Psoas muscle (tissue), 8 donors: ENCODE data around the gene SLC2A2. TPM values are rescaled to one million over a fixed set of nuclear protein-coding genes. Genes with fewer than 3 reads are reported as not detected.

Source experiments
- ATAC-seq, 4 donors: fragments of 200-7000 bp; cut with Tn5 transposase; one replicate each; pipeline ENCODE4 v1.9.1; 2020; ENCODE audit warnings: moderate library complexity in 3 of 4, mild to moderate bottlenecking in 2 of 4
- DNase-seq, 2 donors: peaks; one replicate each; pipeline ENCODE4 v3.0.0-alpha.2; 2020
- H3K27ac ChIP-seq: fragments of 200-600 bp; one replicate; pipeline ENCODE4 v1.8.0; 2022
- H3K27me3 ChIP-seq, 3 donors: fragments of 200-600 bp in 1 of 3; one replicate each; pipeline versions ENCODE4 v1.6.1 to v1.8.0; 2013 to 2022; ENCODE audit warnings: low read length in 2 of 3, mild to moderate bottlenecking in 2 of 3, moderate library complexity in 1 of 3; ENCODE audit not compliant: insufficient read depth in 3 of 3
- H3K36me3 ChIP-seq, 2 donors: fragments of 200-600 bp in 1 of 2; one replicate each; pipeline versions ENCODE4 v1.6.1 to v1.8.0; 2013 to 2022; ENCODE audit warnings: low read depth in 1 of 2, mild to moderate bottlenecking in 1 of 2, moderate library complexity in 1 of 2; ENCODE audit not compliant: insufficient read depth in 1 of 2
- H3K4me1 ChIP-seq: fragments of 200-600 bp; one replicate; pipeline ENCODE4 v1.8.0; 2022
- H3K4me3 ChIP-seq: fragments of 200-600 bp; one replicate; pipeline ENCODE4 v1.8.0; 2022; ENCODE audit warnings: mild to moderate bottlenecking
- H3K9me3 ChIP-seq: fragments of 200-600 bp; one replicate; pipeline ENCODE4 v1.8.0; 2022
- WGBS, 3 donors: extraction: QIAGEN DNeasy Blood & Tissue Kit; methylation state at CpG; one replicate each; pipeline versions ENCODE4 v1.1.6 to v1.1.7; 2013; 5-methylcytosine and 5-hydroxymethylcytosine counted together
- intact Hi-C, 2 donors: fragments of 100-400 bp; cut with DNase I; formaldehyde crosslinking; loops; one replicate each; pipeline versions ENCODE4 v1.11.0 to v1.14.2; 2022
- polyA plus RNA-seq, 3 donors: library from polyadenylated mRNA; stranded (reverse); fragments of 200-250 nt; gene quantifications; one replicate each; pipeline ENCODE4 v1.2.3, GENCODE V29; 2013
- total RNA-seq, 4 donors: library from RNA; stranded (reverse); fragmentation: NEBNext Ultra II Directional in 2 of 4; extraction: Animal tissue kit (Norgen Biotek cat#: 25700) in 2 of 4; gene quantifications; one replicate each; pipeline versions ENCODE4 v1.2.1 to v1.2.4, GENCODE V29; 2021 to 2023
- TF ChIP-seq, protein P1 (sequence below): fragments of 200-600 bp; IDR thresholded peaks from one replicate; pipeline ENCODE4 v1.8.0; 2022; ENCODE audit warnings: antibody characterized with exemption
- donor health status: healthy with polysubstance abuse.
- donor health status: DM: no; HTN: no; CAD: no; lungs with moderate emphysema.
- donor health status: Bipolar disorder and iron deficiency.
- donor health status: healthy.
- donor health status: DM: yes; HTN: yes; CAD: no.
- donor health status: DM: no; HTN: no; CAD: no.
- donor health status: DM: no; HTN: no; CAD: no.
- donor health status: DM: yes; HTN: yes; CAD: no.

SLC2A2 gene
- total and polyA plus RNA-seq, 7 donors, result 0.05 TPM; not detected in 6

DNA sequence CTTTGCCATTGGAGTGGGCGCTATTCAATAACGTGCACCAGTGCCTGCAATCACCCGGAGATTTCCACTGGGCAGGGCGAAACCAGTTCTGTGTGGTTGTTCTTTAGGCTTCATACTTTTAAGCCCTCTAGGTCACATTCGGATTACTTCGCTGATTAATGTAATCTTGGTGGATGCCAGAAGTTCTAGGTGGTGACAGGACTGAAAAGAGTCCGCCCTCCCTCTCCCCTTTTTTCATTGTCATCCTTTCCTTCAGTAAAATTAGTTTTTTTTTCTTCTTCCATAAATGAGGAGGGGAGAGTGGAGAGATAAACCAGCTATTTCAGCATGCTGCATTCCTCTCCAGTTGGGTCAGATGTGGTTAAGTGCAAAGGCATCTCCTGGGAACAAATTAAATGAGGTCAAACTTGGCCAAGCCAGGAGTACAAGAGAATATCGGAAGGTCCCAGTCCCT is 2.3 kb upstream of the SLC2A2 start:
- no peaks in the 10 kb centered on the region for H3K9me3 ChIP-seq
- H3K36me3 ChIP-seq, result no peaks in the 10 kb centered on the region
- ATAC-seq (peak; percentile 41 to 75 (median 66)), DNase-seq (no peak)
- intact Hi-C loops, result no loop called here
- 30 to 48% (median 35%) methylated on average over 8 of the region's 8 CpGs for WGBS, 3 donors
- TF ChIP-seq, protein P1, sequence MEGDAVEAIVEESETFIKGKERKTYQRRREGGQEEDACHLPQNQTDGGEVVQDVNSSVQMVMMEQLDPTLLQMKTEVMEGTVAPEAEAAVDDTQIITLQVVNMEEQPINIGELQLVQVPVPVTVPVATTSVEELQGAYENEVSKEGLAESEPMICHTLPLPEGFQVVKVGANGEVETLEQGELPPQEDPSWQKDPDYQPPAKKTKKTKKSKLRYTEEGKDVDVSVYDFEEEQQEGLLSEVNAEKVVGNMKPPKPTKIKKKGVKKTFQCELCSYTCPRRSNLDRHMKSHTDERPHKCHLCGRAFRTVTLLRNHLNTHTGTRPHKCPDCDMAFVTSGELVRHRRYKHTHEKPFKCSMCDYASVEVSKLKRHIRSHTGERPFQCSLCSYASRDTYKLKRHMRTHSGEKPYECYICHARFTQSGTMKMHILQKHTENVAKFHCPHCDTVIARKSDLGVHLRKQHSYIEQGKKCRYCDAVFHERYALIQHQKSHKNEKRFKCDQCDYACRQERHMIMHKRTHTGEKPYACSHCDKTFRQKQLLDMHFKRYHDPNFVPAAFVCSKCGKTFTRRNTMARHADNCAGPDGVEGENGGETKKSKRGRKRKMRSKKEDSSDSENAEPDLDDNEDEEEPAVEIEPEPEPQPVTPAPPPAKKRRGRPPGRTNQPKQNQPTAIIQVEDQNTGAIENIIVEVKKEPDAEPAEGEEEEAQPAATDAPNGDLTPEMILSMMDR, result no peak
- no peaks in the 10 kb centered on the region for H3K27me3 ChIP-seq
- no peaks in the 10 kb centered on the region for H3K4me1 ChIP-seq
- H3K4me3 ChIP-seq, result peak overlapping the region; percentile 59
- H3K27ac ChIP-seq, result no peak overlapping the region

DNA sequence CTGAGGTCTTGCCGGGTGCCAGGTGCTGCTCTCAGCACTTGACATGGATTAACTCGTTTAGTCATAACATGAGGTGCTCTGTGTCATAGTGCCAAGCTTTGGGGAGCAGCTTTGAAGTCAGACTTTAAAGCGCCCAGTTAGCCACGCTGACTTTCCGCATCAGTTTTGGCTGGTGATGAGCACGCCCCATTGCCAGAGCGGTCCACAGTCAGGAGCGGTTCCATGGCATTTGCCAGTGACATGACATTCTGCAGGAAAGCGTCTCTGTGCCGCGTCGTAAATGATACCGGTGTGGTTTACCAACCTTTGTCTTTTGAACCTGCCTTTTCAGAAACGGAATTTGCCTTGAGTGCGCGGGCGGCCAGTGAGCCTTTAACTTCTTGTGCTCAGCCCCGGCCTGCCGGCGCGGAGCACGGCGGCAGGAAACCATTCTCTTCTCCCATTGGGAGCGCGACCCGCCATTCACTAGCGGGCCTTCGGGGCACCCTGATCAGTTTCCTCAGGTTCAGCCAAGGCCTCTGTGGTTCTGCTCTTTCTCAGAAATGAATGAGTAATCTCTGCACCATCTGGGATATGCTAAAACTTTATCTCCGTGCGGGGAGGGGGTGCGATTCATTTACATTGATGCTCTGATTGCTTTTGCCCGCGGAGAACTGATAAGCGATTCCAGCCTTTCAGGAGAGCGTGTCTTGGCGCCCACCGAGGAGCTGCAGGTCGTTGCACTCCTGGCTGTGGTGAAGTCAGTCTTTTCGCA is 1.7 kb upstream of the SLC2A2 start:
- intact Hi-C loops, result no loop called here
- Histone ChIP-seq H3K27ac (peak overlapping the region; percentile 46), H3K36me3 (no peaks in the 10 kb centered on the region), H3K4me3 (peak overlapping the region; percentile 59), H3K4me1 (no peaks in the 10 kb centered on the region), H3K27me3 (no peaks in the 10 kb centered on the region), H3K9me3 (no peaks in the 10 kb centered on the region)
- TF ChIP-seq, protein P1, result no peak
- ATAC-seq (peak; percentile 81 to 92 (median 88)), DNase-seq (peak; percentile 62 to 70)
- 5 to 8% (median 6%) methylated on average over 39 of the region's 39 CpGs for WGBS, 3 donors

DNA sequence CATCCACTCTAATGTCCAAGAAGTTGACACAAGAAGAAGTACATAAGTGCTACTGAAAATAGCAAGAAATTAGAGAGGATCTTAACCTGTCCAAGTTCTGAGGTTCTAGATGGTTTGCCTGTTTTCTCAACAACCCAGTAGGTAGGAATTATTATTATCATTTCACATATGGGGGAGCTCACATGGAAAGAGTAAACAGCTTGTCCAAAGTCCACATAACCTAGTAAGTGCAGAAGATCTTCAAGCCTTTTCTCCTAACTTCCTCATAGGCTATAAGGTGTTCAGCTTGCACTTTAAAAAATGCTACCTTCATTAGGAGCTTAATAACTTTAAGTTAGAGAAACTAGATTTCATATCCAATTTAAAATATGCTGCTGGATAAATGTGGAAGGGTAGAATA is 3.0 kb downstream of the SLC2A2 start:
- Histone ChIP-seq H3K4me3 (no peak overlapping the region), H3K4me1 (no peaks in the 10 kb centered on the region), H3K9me3 (no peaks in the 10 kb centered on the region), H3K36me3 (no peaks in the 10 kb centered on the region), H3K27me3 (no peaks in the 10 kb centered on the region), H3K27ac (no peak overlapping the region)
- intact Hi-C loops, result no loop called here
- no peak for DNase-seq
- no peak for ATAC-seq
- TF ChIP-seq, protein P1, result no peak

DNA sequence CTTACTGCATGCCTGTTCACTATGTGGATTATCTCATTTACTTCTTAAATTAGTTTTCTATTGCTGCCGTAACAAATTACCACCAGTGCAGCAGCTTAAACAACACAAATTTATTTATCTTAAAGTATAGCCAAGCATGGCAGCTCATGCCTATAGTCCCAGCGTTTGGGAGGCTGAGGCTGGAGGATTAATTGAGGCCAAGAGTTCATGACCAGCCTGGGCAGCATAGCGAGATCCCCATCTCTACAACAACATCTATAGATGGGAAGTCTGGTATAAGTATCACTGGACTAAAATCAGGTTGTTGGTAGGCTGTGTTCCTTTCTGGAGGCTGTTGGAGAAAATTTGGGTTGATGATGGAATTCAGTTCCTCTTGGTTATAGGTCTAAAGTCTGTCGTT is 5.1 kb downstream of the SLC2A2 start:
- DNase-seq, result no peak
- Histone ChIP-seq H3K9me3 (no peaks in the 10 kb centered on the region), H3K36me3 (no peaks in the 10 kb centered on the region), H3K4me3 (no peak overlapping the region), H3K27ac (no peak overlapping the region), H3K4me1 (no peaks in the 10 kb centered on the region), H3K27me3 (no peaks in the 10 kb centered on the region)
- ATAC-seq, result no peak
- TF ChIP-seq, protein P1, result no peak
- intact Hi-C loops, result no loop called here
- 76 to 83% (median 77%) methylated on average over 4 of the region's 4 CpGs for WGBS, 3 donors
